Measurements from ENCODE around the gene DNAH10.

DNA sequence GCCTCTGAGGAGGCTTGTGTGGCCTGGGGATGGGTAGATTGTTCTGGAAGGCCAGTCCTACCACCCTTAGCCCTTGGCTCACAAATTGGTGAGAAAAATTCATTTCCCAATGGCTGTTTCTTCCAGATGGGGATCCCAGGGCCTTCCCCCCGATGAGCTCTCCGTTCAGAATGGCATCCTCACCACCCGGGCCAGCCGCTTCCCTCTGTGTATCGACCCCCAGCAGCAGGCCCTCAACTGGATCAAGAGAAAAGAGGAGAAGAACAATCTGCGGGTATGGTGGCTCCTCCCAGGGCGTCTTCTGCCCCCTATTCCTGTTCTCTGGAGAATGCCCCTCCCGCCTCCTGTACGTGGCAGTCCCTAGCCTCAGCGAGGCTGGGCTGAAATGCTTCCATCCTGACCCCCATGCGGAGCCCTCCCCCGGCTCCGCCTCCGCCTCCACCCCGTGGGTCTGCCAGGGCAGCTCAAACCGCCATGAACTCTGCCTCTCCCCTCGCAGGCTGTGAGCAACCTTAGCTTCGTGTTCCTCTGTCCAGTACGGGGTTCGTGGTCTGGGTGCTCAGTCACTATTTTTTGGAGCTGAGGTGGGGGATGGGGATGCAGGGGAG is 152.7 kb downstream of the DNAH10 start:
- TF ChIP-seq CTCF (conservative IDR thresholded peaks at IDR 0.05; ENCODE audit: low read length) (no peak), EZH2phosphoT487 (IDR thresholded peaks at IDR 0.05; ENCODE audit: borderline replicate concordance) (no peak)

Measured in Loucy (cell line).